ENCODE results near the gene CCDC61. TPM values are rescaled to one million over a fixed set of nuclear protein-coding genes. Genes with fewer than 3 reads are reported as not detected.
A peak's percentile ranks its signal among the peaks of the same experiment; 100 is the strongest.

Gene CCDC61
- total RNA-seq, 1 donor from 2014 or later, result 7.5 TPM

DNA sequence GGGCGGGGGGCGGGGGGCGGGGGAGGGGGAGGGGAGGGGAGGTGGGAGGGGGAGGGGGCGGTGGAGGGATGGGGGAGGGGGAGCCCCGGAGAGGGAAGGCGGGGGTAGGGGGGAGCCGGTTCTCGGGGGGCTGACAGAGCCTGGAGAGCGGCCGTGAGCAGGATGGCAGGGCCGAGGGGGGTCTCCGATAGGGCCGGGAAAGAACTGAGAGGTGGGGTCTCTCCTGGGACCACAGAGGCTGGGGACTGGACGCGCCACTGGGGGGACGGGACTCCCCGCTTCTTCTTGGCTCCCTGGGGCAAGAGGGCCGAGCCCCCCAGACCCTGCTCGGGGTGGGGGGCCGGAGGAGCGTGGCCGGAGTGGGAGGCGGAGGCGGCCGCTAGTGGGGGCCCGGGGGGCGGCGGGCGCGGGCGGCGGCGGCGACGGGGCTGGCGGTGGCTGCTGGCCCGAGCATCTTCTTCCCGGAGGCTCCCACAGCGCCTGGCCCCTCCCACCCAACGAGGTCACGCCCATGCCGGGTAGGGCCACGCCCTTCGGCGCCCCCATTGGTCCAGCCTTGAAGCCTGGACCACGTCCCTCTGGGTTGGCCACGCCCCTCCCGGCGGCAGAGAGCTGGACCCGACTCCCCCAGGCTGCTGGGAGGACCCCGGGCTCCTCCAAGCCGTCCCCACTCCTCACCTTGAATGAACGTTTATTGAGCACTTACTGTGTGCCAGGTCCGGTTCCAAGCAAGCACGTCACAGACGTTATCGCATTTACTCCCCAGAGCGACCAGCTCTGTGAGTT, 21.5 kb upstream of the CCDC61 start, which contains the start of gene NOVA2:
NOVA2 (minus strand) TSS at position 313 of the 786 bp plus-strand sequence. CDS start 514 bp downstream, outside the sequence.
- no peak for DNase-seq (ENCODE audit: low read depth)

DNA sequence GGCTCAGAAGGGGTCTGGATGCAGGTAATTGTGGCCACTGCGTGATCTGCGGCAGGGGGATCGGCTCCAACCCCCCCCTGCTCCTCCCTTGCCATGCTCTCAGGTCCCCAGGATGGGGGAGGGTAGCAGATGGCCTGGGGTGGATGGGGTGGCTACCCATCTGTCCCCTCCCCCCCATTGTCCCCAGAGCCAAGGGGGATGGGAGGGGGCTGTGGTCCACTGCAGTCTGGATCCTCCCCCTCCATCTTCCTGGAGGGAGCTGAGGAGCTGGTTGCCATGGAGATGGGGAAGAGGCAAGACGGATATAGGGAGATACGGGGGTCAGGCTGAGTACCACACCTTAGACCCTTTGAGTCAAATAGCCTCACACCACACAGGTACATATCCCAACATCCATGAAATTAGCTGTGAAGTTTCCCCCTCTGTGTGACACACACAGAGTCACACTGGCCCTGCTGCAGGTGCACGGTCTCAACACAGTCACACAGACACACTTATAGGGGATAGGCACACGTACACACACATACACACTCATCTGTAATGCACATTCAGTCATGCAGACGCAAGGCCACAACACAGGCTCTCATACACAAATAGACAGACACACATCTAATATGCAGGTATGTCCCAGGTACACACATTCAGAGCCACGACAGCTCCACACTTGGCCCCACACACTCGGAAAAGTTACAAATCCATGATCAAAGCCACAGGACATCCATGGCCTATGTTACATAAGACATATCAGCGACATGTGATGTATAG, 19.8 kb upstream of the CCDC61 start:
- DNase-seq (ENCODE audit: low read depth), result no peak

DNA sequence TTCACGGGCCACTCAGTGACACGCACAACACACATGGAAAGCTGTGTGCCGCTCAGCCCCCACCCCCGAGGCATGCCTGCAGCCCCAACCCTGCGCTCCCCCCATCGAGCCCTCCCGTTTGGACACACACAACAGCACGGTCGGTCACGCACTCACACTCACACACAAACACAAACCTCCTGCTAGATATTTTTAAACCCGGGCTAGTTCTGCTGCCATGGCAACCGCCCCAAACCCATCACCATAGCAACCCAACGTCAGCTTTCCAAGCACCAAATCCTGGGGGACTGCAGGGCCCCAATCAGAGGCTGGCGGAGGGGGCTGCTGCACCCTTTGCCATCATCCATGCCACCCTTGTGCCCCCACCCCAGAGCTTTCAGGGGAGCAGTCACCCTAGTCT, 19.1 kb upstream of the CCDC61 start:
- DNase-seq (ENCODE audit: low read depth), result no peak

DNA sequence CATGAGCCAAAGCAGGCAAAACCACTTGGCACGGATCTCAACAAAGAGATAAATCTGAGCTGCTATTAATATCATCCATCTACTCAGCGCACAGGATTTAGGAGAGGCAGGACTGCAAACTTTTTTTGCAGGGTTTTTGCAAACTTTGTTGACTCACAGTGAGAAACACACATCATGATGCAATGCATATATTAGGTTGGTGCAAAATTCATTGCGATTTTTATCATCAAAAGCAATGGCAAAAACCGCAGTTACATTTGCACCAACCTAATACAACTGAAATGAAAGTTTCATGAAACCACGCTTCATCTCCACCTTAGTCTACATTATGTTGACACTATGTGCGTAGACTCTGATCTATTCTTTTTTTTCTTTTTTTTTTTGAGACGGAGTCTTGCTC, 17.1 kb upstream of the CCDC61 start:
- DNase-seq (ENCODE audit: low read depth), result no peak

DNA sequence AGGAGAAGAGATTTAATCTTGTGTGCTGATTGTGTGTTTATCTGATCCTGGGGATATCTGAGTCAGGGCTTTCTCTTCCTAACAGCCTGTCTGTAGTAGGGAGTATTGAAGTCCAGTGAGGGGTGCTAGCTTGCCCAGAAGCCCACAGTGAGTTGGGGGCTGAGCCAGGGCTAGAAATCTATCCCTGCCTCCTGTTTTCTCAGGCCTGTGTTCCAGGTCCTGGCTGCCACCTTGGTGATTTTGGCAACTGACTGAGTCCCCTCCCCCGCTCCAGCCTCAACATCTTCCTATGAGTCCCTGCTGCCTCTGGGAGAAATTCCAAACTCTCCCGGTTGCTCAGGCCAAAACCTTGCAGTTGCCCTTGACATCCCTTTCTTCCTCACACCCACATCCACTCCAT, 13.9 kb upstream of the CCDC61 start:
- DNase-seq (ENCODE audit: low read depth), result no peak

DNA sequence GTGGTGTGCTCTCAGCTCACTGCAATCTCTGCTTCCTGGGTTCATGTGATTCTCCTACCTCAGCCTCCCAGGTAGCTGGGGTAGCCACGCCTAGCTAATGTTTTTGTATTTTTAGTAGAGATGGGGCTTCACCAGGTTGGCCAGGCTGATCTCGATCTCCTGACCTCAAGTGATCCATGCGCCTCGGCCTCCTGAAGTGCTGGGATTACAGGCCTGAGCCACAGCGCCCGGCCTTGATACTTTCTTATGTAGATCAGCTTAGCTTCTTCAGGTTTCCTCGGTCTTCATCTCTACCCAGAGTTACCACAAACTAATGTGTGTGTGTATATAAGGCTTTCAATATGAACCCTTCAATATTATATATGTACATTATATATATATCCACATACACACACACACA, 9.9 kb upstream of the CCDC61 start:
- no peak for DNase-seq (ENCODE audit: low read depth)

DNA sequence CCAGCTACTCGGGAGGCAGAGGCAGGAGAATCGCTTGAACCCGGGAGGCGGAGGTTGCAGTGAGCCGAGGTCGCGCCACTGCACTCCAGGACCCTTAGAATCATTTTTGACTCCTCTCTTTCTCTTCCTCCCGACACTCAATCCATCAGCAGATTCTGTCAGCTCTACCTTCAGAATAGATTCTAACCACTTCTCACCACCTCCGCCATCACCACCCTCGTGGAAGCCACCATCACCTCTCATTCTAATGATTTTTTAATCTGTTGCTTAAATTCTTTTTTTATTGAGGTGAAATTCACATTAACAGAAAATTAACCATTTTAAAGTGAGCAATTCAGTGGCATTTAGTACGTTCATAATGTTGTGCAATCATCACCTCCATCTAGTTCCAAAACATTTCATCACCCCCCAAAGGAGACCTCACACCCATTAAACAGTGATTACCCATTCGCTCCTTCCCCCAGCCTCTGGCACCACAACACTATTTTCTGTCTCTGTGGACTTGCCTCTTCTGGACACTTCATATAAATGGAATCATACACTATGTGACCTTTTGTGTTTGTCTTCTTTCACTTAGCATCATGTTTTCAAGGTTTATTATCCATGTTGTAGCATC, 5.0 kb upstream of the CCDC61 start:
- no peak for DNase-seq (ENCODE audit: low read depth)

DNA sequence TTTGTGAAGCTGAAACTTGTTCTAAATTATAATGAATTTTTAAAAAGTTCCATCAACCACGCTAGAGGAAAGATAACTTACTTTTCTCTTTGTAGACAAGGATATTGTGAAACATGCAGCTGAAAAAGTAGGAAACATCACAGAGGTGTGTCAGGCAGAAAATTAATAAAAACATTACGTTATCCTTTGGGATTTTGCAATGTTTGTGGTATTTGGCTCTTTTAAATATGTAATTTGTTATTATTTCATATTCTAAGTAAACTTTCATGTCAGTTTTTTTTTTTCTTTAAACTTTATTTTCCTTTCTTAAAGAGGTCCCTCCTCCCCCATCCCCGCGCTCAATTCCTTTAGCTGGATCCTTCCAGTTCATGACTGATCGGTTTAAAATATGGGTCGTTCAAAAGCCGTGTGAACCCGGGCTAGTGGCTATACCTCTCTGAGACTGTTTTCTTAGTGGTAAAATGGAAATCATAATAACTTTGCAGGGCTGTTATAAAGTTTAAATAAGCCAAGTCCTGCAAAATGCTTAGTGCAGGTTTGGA, 740 bp upstream of the CCDC61 start:
- no peak for DNase-seq (ENCODE audit: low read depth)

DNA sequence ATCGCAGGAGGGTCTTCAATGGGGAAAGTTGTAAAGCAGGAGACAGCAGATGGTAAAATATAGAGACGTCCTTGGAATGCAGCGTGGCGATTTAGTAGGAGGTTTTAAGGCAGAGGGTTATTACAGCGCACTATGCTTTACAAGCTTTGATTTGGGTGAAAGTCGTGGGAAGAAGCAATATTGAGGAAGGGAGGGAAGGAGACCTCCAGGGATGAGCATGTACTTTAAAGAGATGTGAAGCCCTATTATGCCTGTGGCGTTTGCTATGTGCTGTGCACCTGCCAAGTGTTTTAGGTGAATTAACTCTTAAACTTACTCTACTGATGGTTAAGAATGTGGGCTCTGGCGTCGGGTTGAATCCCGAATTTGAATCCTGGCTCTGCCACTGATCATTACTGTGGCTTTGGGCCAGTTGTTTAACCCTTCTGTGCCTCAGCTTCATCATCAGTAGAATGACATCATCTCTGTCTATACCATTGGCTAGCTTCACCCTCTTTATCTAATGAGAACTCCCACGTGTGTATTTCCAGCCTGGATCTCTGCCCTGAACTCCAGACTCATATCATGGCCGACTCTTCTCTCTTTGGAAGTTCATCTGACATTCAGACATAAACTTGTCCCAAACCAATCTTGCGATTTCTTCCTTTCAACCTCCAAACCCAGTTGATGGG, 583 bp downstream of the CCDC61 start:
- DNase-seq (ENCODE audit: low read depth), result no peak

DNA sequence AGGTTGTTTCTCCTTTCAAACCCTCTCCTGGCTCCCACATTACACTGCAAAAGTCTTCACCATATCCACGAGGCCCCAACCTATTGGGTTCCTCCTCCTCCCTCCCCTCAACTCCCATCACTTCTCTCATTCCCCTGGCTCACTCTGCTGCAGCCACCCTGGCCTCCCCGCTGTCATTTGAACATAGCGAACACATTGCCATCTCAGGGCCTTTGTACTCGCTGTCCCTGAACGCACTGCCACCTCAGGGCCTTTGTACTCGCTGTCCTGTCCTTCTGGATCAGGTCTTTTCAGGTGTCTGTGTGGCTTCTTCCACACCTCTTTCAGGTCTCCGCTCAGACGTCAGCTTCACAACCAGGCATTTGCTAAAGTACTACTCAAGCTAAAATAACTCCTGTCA, 1.7 kb downstream of the CCDC61 start:
- DNase-seq (ENCODE audit: low read depth), result no peak

DNA sequence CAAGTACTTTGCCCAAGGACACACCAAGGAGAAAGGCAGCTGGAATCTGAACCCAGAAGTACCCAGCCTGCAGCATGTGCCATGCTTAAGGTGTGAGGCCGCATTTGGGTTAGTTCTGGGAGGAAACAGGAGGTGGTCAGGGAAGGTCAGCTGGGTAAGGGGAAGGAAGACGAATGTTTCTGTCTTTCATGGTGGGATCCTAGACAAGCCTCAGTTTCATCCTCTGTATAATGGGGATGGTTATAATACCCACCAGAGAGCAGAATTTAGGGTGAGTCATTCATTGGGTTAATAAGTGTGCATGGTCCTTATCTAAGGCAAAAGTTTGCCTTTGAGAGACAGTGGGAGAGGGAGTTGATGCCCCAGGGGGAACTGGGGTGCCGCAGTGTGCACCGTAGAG, 3.6 kb downstream of the CCDC61 start:
- DNase-seq (ENCODE audit: low read depth), result no peak

DNA sequence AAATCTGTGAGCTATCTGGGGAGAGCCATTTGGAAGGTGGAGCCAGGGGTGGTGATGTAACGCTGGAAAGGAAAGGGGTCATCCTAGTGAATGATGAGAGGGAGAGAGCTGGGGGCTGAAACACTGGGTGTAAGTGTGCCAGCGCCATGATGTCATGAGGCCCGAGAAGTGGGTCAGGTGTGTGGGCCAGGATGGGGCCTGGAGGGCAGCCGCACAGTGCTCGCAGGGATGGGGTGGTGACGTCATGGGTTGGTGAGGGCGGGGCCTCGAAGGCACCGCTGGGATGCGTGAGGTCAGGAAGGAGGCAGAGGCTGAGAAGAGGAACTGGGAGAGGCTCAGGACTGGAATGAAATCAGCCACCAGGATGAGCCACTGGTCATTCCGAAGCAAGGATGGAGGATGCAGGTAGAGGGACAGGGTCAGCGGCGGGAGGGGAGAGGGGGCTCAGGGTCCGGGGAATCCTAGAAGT, 4.4 kb downstream of the CCDC61 start:
- no peak for DNase-seq (ENCODE audit: low read depth)

DNA sequence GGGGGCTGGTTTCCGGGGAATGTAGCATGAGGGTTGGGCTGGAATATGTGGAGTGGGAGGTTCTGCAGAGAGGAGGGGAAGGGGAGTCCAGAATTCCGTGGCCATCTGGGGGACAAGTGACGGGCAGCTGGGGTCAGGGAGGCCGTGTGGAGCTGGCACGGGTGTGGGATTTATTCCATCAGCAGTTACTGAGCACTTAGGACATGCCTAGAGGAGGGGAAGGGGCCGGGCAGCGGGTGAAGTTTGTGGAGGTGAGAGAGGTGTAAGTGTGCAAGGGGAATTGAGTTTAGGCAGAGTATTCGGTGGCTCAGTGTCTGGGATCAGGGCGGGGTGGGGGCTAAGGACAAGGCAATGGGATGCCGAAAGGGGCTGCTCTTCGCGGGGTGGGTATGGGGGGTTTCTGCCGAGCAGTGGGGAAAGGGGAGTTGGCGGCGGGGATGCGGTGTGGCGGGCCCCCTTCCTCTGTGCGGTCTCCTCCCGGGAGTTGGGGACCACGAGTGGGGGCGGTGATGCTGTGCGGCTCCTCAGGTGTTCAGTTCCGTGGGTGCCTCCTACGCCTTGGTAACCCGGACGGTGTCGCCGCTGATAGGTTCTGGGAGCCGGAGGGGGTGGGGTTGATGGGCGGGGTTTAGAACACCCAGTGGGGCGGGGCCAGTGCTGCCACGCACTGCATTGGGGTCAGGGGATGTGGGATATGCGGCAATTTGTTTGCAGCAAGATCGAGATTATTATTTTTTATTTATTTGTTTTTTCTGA, 5.4 kb downstream of the CCDC61 start:
- DNase-seq (ENCODE audit: low read depth), result no peak

DNA sequence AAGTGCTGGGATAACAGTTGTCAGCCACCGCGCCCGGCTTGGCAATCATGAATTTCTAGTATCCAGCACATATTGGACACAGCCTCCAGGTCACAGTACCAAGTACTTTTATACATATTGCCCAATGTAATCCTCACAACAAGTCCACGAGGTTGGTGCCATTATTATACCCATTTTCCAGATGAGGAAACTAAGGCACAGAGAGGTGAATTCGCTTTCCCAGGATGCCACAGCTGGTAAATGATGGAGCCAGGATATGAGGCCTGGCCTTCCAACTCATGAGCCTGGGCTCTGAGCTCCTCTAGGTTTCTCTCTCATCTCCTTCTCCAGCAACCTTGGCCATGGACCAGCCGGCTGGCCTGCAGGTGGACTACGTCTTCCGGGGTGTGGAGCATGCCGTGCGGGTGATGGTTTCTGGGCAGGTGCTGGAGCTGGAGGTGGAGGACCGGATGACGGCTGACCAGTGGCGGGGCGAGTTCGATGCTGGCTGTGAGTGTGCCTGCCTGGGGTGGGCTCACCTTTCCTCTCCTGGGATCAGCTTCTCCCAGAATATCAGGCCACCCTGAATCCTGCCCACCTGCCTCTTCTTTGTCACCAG, 7.5 kb downstream of the CCDC61 start:
- DNase-seq (ENCODE audit: low read depth), result no peak

DNA sequence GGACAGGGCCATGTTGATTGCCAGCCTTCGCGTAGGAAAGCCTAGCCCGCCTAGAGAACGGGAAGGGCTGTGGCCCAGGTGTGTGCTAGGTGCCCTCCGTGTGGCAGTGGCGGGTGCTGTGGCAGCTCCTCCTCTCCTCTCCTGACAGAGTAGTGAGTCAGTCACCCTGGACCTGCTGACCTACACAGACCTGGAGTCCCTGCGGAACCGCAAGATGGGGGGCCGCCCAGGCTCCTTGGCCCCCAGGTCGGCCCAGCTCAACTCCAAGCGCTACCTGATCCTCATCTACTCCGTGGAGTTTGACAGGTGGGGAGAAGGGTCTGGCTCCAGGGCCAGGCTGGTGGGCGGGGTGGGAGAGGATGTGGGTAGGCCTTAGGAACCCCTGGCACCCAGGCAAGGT, 11.1 kb downstream of the CCDC61 start:
- DNase-seq (ENCODE audit: low read depth), result no peak

DNA sequence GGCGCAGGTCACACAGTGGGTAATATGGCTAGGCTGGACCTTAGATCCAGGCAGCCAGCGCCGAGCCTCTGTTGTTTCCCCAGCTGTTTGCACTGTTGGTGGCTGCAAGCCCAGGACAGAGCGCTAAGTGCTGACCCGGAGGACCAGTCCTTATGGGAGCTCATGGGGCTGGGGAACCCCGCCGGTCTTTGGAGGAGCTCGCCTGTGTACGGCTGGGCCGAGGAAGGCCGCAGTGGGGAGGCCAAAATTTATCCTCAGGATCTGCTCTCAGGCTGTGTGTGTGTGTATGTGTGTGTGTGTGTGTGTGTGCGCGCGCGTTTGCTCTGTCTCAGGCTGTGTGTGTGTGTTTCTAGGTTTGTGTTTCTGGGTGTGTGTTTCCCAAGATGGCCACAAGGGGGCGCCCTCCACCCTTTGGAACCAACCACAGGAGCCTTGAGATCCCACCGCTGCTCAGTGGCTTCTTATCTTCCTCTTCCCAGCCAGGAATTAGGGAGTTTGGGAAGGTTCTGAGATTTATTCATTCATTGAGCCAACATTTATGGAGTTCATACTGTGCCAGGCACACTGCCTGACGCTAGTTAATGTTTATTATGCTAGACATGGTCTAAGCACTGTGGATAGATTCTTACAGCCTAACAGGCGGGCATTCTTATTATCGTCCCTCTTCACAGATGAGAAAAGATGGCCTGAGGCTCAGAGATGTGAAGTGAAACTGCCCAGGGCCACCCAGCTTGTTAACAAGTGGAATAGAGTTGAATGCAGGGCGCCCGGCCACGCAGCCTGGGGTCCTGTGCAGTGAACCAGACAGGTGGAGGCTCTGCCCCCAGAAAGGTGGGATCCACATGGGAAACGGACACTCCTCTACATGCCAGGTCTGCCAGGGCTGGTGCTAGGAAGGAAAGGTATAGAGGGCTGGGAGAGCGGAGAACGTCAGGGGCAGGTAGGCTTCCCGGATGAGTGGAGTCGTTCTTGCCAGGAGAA, 14.6 kb downstream of the CCDC61 start:
- DNase-seq (ENCODE audit: low read depth), result peak; percentile 35

DNA sequence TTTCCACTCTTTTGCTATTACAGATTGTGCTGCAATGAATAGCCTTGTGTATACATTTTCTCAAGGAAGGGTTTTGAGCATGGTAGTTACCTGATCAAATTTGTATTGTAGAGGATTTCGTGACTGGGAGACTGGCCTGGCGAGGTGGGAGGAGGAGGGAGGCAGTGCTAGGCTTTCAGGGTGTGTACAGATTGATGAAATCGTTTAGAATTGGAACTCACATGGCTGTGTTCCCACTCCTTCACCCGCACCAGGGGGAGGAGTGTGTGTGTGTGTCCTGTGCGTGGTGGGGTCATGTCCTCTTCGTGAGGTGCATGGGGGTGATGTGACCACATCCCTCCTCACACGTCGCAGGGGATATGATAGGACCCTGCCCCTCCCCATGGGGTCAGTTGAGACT, 19.3 kb downstream of the CCDC61 start:
- no peak for DNase-seq (ENCODE audit: low read depth)

DNA sequence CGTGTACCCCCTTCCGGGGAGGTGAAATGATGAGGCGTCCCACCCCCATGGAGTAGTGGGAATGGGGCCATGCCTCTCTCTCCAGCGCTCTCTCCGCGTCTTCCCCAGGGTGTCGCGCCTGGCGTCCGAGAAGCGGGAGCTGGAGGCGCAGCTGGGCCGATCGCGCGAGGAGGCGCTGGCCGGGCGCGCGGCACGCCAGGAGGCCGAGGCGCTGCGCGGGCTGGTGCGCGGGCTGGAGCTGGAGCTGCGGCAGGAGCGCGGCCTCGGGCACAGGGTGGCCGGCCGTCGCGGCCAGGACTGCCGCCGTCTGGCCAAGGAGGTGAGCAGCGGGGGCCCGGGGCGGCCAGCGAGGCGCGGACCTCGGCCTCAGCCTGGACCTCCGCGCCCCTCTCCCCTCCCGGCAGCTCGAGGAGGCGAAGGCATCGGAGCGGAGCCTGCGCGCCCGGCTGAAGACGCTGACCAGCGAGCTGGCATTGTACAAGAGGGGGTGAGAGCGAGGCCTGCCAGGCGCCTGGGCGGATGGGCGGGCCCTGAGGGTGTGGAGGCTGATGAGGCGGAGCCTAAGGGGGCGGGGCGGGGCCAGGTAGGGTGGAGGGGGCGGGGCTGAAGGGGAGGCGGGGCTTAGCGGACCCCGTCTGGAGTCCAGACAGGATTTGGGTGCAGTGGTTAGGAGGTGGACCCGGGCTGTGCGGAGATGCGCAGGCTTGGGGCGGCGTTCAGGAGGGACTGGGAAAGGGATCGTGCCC, 19.8 kb downstream of the CCDC61 start:
- peak; percentile 57 for DNase-seq (ENCODE audit: low read depth)
